Measurements from ENCODE around the gene OGA.

The OGA gene

GRCh38 chr10:101749047-101750016 lies 68.9 kb downstream of the OGA start:
- ATAC-seq: no peak

- no peak for ATAC-seq
Observed at GRCh38 chr10:101748496-101748895, 69.7 kb downstream of the OGA start.

GRCh38 chr10:101745074-101745696 lies 73.1 kb downstream of the OGA start:
- ATAC-seq: no peak

- no peak for ATAC-seq
Observed at GRCh38 chr10:101744267-101744666, 74.0 kb downstream of the OGA start.

- ATAC-seq: no peak
Observed at GRCh38 chr10:101741938-101742337, 76.3 kb downstream of the OGA start.

DNA sequence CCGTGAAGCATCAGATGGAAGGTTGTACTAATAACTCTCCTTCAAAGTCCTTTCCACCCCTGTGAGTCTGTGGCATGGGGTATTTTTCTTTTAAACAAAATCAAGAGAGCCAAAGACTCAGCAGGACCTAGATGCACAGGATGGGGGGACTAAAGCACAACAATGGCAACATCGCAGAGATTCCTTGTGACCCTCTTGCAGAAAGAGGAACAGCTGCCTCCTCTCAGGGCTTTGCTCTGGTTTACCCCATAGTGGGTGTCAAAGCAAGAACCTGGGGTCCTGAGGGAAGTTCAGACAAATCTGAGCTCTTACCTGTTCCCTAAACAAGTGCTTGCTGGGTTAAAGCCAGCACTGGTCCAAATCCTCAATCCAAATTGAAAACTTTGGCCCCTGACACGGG lies 81.6 kb downstream of the OGA start:
- ATAC-seq: no peak

Data from activated CD4-positive, CD25-positive, alpha-beta regulatory T cell treated with anti-CD3 and anti-CD28 coated beads, Interleukin-2, amount 50 U/mL, for 24 hours (primary cell).